DND-41 (cell line): ENCODE data around the gene PHACTR1.

Experiments used
- ATAC-seq: fragments of 200-7000 bp; cut with Tn5 transposase; 3 replicates; pipeline ENCODE4 v1.9.1; 2021; ENCODE audit warnings: low read depth; ENCODE audit not compliant: insufficient read depth
- DNase-seq: peaks from one replicate; pipeline ENCODE4 v3.0.0-alpha.2; 2020
- H2AFZ ChIP-seq: 2 replicates; pipeline ENCODE4 v1.6.0; 2012; ENCODE audit warnings: low read depth, low read length
- H3K27ac ChIP-seq: 2 replicates; pipeline ENCODE4 v1.5.1; 2012; ENCODE audit warnings: low read length, inconsistent platforms
- H3K27me3 ChIP-seq: fragments of 200-600 bp; sonication (generic); 2 replicates; pipeline ENCODE4 v1.6.0; 2012; ENCODE audit warnings: low read length, mild to moderate bottlenecking, inconsistent platforms; ENCODE audit not compliant: insufficient read depth, poor library complexity
- H3K36me3 ChIP-seq: 2 replicates; pipeline ENCODE4 v1.5.1; 2012; ENCODE audit warnings: low read length, inconsistent platforms; ENCODE audit not compliant: insufficient read depth
- H3K4me1 ChIP-seq: 2 replicates; pipeline ENCODE4 v1.5.1; 2012; ENCODE audit warnings: mild to moderate bottlenecking, low read length; ENCODE audit not compliant: insufficient read depth
- H3K4me2 ChIP-seq: 2 replicates; pipeline ENCODE4 v1.6.0; 2012; ENCODE audit warnings: mild to moderate bottlenecking, moderate library complexity, low read length, inconsistent platforms; ENCODE audit not compliant: insufficient read depth
- H3K4me3 ChIP-seq, 2 experiments: fragments of 200-600 bp in 1 of 2; shearing (Covaris generic) in 1 of 2; 2 replicates each; pipeline ENCODE4 v1.5.1; 2012 to 2016; ENCODE audit warnings: inconsistent platforms in 2 of 2, low read length in 2 of 2, mild to moderate bottlenecking in 2 of 2, low read depth in 1 of 2, moderate library complexity in 1 of 2
- H3K79me2 ChIP-seq: 2 replicates; pipeline ENCODE4 v1.6.0; 2012; ENCODE audit warnings: low read length, inconsistent platforms; ENCODE audit not compliant: insufficient read depth
- H3K9ac ChIP-seq: 2 replicates; pipeline ENCODE4 v1.6.0; 2012; ENCODE audit warnings: low read depth, mild to moderate bottlenecking, inconsistent platforms, low read length, moderate library complexity
- H3K9me3 ChIP-seq: 2 replicates; pipeline ENCODE4 v1.5.1; 2012; ENCODE audit warnings: low read length, moderate library complexity, mild to moderate bottlenecking, inconsistent platforms; ENCODE audit not compliant: insufficient read depth, severe bottlenecking
- H4K20me1 ChIP-seq: 2 replicates; pipeline ENCODE4 v1.6.0; 2012; ENCODE audit warnings: low read length; ENCODE audit not compliant: insufficient read depth
- CTCF ChIP-seq: IDR thresholded peaks from 2 replicates; pipeline ENCODE4 v1.5.1; 2012; ENCODE audit warnings: borderline replicate concordance, low read length, moderate library complexity, mild to moderate bottlenecking; ENCODE audit not compliant: poor library complexity, severe bottlenecking; ENCODE audit errors: extremely low read depth
- EZH2 ChIP-seq: IDR thresholded peaks from 3 replicates; pipeline ENCODE4 v1.6.1; 2012; ENCODE audit warnings: borderline replicate concordance, low read depth, mild to moderate bottlenecking, moderate library complexity, low read length, inconsistent platforms; ENCODE audit not compliant: severe bottlenecking

PHACTR1 gene

DNA sequence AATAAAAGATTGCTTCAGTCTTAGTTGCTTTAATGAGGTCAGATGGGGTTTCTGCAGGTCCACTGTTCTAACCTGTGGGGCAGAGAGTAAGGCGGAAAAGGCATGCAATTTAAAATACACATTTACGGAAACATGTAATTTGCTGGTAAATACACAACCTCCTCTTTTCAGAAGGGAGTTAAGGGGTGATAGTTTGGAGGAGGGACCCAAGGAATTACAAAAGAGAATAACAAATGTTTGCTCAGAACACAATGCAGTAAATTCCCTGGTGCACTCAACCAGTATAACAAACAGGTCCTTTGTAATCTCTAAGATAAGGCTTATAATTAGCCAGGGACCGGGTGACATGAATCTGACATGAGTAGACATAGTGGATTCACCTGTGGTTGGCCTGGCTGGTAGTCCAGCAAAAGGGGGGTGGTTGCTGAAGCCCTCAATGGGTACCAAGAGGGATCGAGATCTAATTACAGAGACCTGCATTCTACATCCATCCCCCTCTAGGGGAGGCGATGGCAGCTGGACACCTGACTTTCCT is 295.1 kb downstream of the PHACTR1 start:
- no peaks in the 10 kb centered on the region for H3K36me3 ChIP-seq
- no peaks in the 10 kb centered on the region for H3K9me3 ChIP-seq
- H3K79me2 ChIP-seq, result no peaks in the 10 kb centered on the region
- TF ChIP-seq CTCF (no peak), EZH2 (no peak)
- H4K20me1 ChIP-seq, result no peaks in the 10 kb centered on the region
- DNase-seq (no peak), ATAC-seq (no peak)
- H3K4me1 ChIP-seq, result no peaks in the 10 kb centered on the region
- H2AFZ ChIP-seq, result no peak overlapping the region
- no peak overlapping the region for H3K4me3 ChIP-seq
- H3K9ac ChIP-seq, result no peak overlapping the region
- peaks cover 5% of the 10 kb centered on the region for H3K27me3 ChIP-seq
- H3K27ac ChIP-seq, result no peak overlapping the region
- no peak overlapping the region for H3K4me2 ChIP-seq

DNA sequence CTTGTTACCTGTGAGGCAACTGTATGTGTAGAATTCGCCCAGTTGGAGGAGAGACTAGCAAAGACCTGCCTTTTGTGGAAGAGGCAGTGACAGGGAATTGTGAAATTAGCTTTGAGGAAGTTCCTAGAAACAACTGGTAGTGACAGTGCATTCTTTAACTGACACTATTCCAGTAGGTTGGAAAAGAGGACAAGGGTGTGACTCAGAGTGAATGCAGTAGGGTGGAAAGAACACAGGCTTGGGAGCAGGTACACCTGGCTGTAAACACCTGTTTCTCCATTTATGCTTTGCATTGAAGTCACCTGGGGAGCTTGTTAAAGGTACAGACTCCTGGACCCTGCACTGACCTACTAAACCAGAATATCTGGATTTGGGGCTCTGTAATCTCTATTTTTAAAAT is 295.7 kb downstream of the PHACTR1 start:
- Histone ChIP-seq H3K36me3 (no peaks in the 10 kb centered on the region), H2AFZ (no peak overlapping the region), H4K20me1 (no peaks in the 10 kb centered on the region), H3K79me2 (no peaks in the 10 kb centered on the region), H3K9me3 (no peaks in the 10 kb centered on the region), H3K9ac (no peak overlapping the region), H3K4me3 (no peak overlapping the region), H3K4me2 (no peak overlapping the region), H3K27me3 (peaks cover 5% of the 10 kb centered on the region), H3K4me1 (no peaks in the 10 kb centered on the region), H3K27ac (no peak overlapping the region)
- no peak for ATAC-seq
- no peak for DNase-seq
- TF ChIP-seq CTCF, result no peak
- TF ChIP-seq EZH2, result no peak

GRCh38 chr6:13012977-13013680 is 296.6 kb downstream of the PHACTR1 start:
- H4K20me1 ChIP-seq, result no peaks in the 10 kb centered on the region
- H3K4me2 ChIP-seq, result no peak overlapping the region
- no peak overlapping the region for H3K27ac ChIP-seq
- ATAC-seq (no peak), DNase-seq (no peak)
- no peaks in the 10 kb centered on the region for H3K79me2 ChIP-seq
- no peak overlapping the region for H3K4me3 ChIP-seq
- no peak overlapping the region for H2AFZ ChIP-seq
- TF ChIP-seq EZH2 (no peak), CTCF (no peak)
- no peak overlapping the region for H3K9ac ChIP-seq
- H3K9me3 ChIP-seq, result no peaks in the 10 kb centered on the region
- H3K4me1 ChIP-seq, result no peaks in the 10 kb centered on the region
- H3K27me3 ChIP-seq, result peaks cover 5% of the 10 kb centered on the region
- no peaks in the 10 kb centered on the region for H3K36me3 ChIP-seq
